ENCODE data around the gene ADGRL3.
"Not testable (repeated sequence)": the region's sequence is repeated elsewhere in the genome, so short reads cannot be mapped to it uniquely, and the experiment has no call there.

The ADGRL3 gene

GRCh38 chr4:61507091-61507490 lies 307.0 kb downstream of the ADGRL3 start:
- in situ Hi-C loops (cut with MboI; ENCODE audit: low pct_unique_long_range_greater_than_20kb, low sequenced_read_pairs, unreplicated experiment) = no loop called here
- TF ChIP-seq CTCF (IDR thresholded peaks at IDR 0.05; ENCODE audit: extremely low read depth, insufficient read depth, missing control alignments) = no peak

GRCh38 chr4:61509721-61510241 lies 309.7 kb downstream of the ADGRL3 start:
- DNase-seq (ENCODE audit: low spot score); in situ Hi-C loops (cut with MboI; ENCODE audit: low pct_unique_long_range_greater_than_20kb, low sequenced_read_pairs, unreplicated experiment): not testable (repeated sequence)

More at GRCh38 chr4:61507091-61507490, 307.0 kb downstream of the ADGRL3 start:
- no peak for DNase-seq (ENCODE audit: low spot score)

- TF ChIP-seq CTCF (IDR thresholded peaks at IDR 0.05; ENCODE audit: extremely low read depth, insufficient read depth, missing control alignments) = no peak
- in situ Hi-C loops (cut with MboI; ENCODE audit: low pct_unique_long_range_greater_than_20kb, low sequenced_read_pairs, unreplicated experiment) = no loop called here
- peak; percentile 15 for DNase-seq (ENCODE audit: low spot score)
Measured at GRCh38 chr4:61511716-61512488, 311.8 kb downstream of the ADGRL3 start.

- no peak for TF ChIP-seq CTCF (IDR thresholded peaks at IDR 0.05; ENCODE audit: extremely low read depth, insufficient read depth, missing control alignments)
- DNase-seq (ENCODE audit: low spot score) = no peak
- in situ Hi-C loops (cut with MboI; ENCODE audit: low pct_unique_long_range_greater_than_20kb, low sequenced_read_pairs, unreplicated experiment) = no loop called here
Measured at GRCh38 chr4:61514991-61515390, 314.9 kb downstream of the ADGRL3 start.

- in situ Hi-C loops (cut with MboI; ENCODE audit: low pct_unique_long_range_greater_than_20kb, low sequenced_read_pairs, unreplicated experiment) = no loop called here
- peak; percentile 9 for TF ChIP-seq CTCF (IDR thresholded peaks at IDR 0.05; ENCODE audit: extremely low read depth, insufficient read depth, missing control alignments)
- DNase-seq (ENCODE audit: low spot score) = no peak
Measured at GRCh38 chr4:61517144-61517543, 317.0 kb downstream of the ADGRL3 start.

GRCh38 chr4:61520166-61520565 lies 320.0 kb downstream of the ADGRL3 start:
- no peak for DNase-seq (ENCODE audit: low spot score)
- in situ Hi-C loops (cut with MboI; ENCODE audit: low pct_unique_long_range_greater_than_20kb, low sequenced_read_pairs, unreplicated experiment) = no loop called here
- TF ChIP-seq CTCF (IDR thresholded peaks at IDR 0.05; ENCODE audit: extremely low read depth, insufficient read depth, missing control alignments) = no peak

- DNase-seq (ENCODE audit: low spot score) = no peak
- in situ Hi-C loops (cut with MboI; ENCODE audit: low pct_unique_long_range_greater_than_20kb, low sequenced_read_pairs, unreplicated experiment) = no loop called here
- no peak for TF ChIP-seq CTCF (IDR thresholded peaks at IDR 0.05; ENCODE audit: extremely low read depth, insufficient read depth, missing control alignments)
Measured at GRCh38 chr4:61520681-61521160, 320.6 kb downstream of the ADGRL3 start.
